HG03432 (cell line): ENCODE data around the gene ANGPTL7.

ENCODE experiments used
- ATAC-seq: cut with Tn5 transposase; IDR thresholded peaks from one replicate; pipeline ENCODE4 v1.9.1; 2021; ENCODE audit warnings: mild to moderate bottlenecking, moderate library complexity; ENCODE audit not compliant: unreplicated experiment

The ANGPTL7 gene

GRCh38 chr1:11198851-11199594, 9.9 kb downstream of the ANGPTL7 start:
- ATAC-seq = no peak

- ATAC-seq = no peak
Observed at GRCh38 chr1:11204396-11205190, 15.4 kb downstream of the ANGPTL7 start.

- ATAC-seq = no peak
Observed at GRCh38 chr1:11207898-11208611, 18.9 kb downstream of the ANGPTL7 start.

GRCh38 chr1:11211461-11211860, 22.3 kb downstream of the ANGPTL7 start:
- ATAC-seq = no peak

GRCh38 chr1:11211925-11212587, 22.9 kb downstream of the ANGPTL7 start:
- ATAC-seq = no peak

- ATAC-seq = no peak
Observed at GRCh38 chr1:11214698-11215380, 25.7 kb downstream of the ANGPTL7 start.

GRCh38 chr1:11215381-11216005, 26.3 kb downstream of the ANGPTL7 start:
- no peak for ATAC-seq

- ATAC-seq = no peak
Observed at GRCh38 chr1:11216074-11216473, 26.9 kb downstream of the ANGPTL7 start.

- ATAC-seq = peak; percentile 57
Observed at GRCh38 chr1:11227106-11228077, 38.2 kb downstream of the ANGPTL7 start.

- no peak for ATAC-seq
Observed at GRCh38 chr1:11229203-11229602, 40.0 kb downstream of the ANGPTL7 start.

GRCh38 chr1:11233208-11233607, 44.1 kb downstream of the ANGPTL7 start:
- no peak for ATAC-seq

- no peak for ATAC-seq
Observed at GRCh38 chr1:11237356-11237755, 48.2 kb downstream of the ANGPTL7 start.

GRCh38 chr1:11238311-11238710, 49.2 kb downstream of the ANGPTL7 start:
- no peak for ATAC-seq

- ATAC-seq = no peak
Observed at GRCh38 chr1:11245248-11245647, 56.1 kb downstream of the ANGPTL7 start.
